ENCODE data around the gene KIAA1210.

Gene KIAA1210

DNA sequence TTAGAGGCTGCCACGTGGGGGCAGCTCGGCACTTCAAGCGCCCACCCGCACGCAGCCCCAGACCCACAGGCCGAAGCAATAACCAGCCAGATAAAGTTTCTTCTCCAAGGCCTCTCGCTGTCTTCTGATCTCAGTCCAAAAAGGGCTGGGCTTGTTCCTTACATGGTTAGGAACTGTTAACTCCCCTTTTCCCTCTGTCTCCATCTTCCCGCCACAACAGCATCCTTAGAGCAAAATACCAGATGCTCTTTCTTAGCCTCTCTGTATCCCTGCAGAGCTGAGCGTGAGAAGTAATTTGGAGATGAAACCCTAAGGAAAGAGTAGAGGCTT, 23.4 kb upstream of the KIAA1210 start:
- no peak for TF ChIP-seq CTCF (IDR thresholded peaks at IDR 0.05; ENCODE audit: low read depth, low read length)

GRCh38 chrX:119150163-119151050, 22.8 kb upstream of the KIAA1210 start:
- H3K4me3 ChIP-seq (ENCODE audit: low read depth, low read length) = no peak overlapping the region
- TF ChIP-seq CTCF (IDR thresholded peaks at IDR 0.05; ENCODE audit: low read depth, low read length) = no peak

More for the DNA sequence above, 23.4 kb upstream of the KIAA1210 start:
- no peak overlapping the region for H3K4me3 ChIP-seq (ENCODE audit: low read depth, low read length)

DNA sequence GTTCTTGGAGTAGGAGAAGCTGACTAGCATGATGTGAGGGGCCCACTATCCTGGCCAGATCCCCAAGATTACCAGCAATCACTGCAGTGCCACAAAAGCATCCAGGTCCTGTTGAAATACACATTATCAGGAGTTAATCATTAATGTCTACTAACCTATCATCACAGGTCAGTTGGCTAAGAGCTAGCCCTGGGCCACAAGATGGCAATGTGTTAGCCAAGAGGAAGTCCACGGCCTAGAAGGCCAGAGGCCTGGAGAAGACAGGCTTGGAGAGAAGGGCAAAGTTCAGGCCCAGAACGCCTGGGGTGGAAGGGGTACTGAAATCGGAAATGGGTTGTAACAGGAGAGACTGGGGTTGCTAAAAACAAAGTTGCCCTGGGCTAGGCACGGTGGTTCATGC, 19.9 kb upstream of the KIAA1210 start:
- TF ChIP-seq CTCF (IDR thresholded peaks at IDR 0.05; ENCODE audit: low read depth, low read length) = no peak

GRCh38 chrX:119145241-119145653, 17.6 kb upstream of the KIAA1210 start:
- TF ChIP-seq CTCF (IDR thresholded peaks at IDR 0.05; ENCODE audit: low read depth, low read length) = 0 out of 2 replicates have a peak, but pooled peaks have one; percentile 16
- no peak overlapping the region for H3K4me3 ChIP-seq (ENCODE audit: low read depth, low read length)

More for the DNA sequence above, 19.9 kb upstream of the KIAA1210 start:
- H3K4me3 ChIP-seq (ENCODE audit: low read depth, low read length) = no peak overlapping the region

- no peak overlapping the region for H3K4me3 ChIP-seq (ENCODE audit: low read depth, low read length)
- no peak for TF ChIP-seq CTCF (IDR thresholded peaks at IDR 0.05; ENCODE audit: low read depth, low read length)
Observed at GRCh38 chrX:119134466-119134865, 6.9 kb upstream of the KIAA1210 start.

DNA sequence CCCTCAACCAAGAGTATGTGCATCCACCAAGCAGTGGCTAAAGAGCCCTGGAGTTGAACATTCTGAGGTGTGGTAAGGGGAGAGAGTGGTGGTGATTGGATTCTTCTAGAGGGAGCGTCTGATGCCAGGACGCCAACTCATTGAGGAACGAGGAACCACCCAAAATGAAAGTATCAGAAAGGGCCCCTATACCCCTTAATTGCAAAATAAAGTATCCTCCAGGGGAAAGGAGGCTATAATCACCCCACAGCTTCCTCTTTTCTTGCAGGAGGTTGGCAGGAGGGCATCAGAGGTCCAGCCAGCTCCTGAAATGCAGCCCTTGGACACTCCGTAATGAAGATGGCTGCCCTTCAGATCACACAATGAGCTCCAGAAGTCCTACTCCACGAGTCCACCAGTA, 5.3 kb upstream of the KIAA1210 start:
- H3K4me3 ChIP-seq (ENCODE audit: low read depth, low read length) = no peak overlapping the region
- no peak for TF ChIP-seq CTCF (IDR thresholded peaks at IDR 0.05; ENCODE audit: low read depth, low read length)

DNA sequence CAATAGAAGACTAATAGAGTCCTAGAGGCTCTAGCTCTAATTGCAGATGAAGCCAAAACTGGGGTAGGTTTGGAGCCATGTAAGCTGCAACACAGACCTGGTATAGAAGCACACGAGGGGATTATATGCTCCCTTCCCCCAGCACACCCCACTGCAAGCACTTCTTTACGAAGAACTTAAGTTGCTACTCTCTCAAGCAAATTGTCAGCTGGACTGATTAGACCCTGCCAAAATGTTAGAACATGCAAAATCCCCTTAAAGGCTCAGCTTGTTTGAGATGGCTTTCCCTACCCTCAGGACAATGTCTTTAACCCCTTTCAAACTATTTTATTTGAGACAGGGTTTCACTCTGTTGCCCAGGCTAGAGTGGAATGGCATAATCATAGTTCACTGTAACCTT, 4.7 kb upstream of the KIAA1210 start:
- no peak overlapping the region for H3K4me3 ChIP-seq (ENCODE audit: low read depth, low read length)
- TF ChIP-seq CTCF (IDR thresholded peaks at IDR 0.05; ENCODE audit: low read depth, low read length) = no peak
